B cell (primary cell): ENCODE data around the gene MYL4.

Source experiments
- EZH2 ChIP-seq: IDR thresholded peaks from 2 replicates; pipeline ENCODE4 v1.6.1; 2012; ENCODE audit warnings: borderline replicate concordance, low read depth, mild to moderate bottlenecking, moderate library complexity, low read length; ENCODE audit not compliant: insufficient read depth, poor library complexity, severe bottlenecking
- TF ChIP-seq, protein P1 (sequence below): fragments of 200-600 bp; IDR thresholded peaks from one replicate; pipeline ENCODE4 v1.8.0; 2022; ENCODE audit warnings: antibody characterized with exemption, mild to moderate bottlenecking

DNA sequence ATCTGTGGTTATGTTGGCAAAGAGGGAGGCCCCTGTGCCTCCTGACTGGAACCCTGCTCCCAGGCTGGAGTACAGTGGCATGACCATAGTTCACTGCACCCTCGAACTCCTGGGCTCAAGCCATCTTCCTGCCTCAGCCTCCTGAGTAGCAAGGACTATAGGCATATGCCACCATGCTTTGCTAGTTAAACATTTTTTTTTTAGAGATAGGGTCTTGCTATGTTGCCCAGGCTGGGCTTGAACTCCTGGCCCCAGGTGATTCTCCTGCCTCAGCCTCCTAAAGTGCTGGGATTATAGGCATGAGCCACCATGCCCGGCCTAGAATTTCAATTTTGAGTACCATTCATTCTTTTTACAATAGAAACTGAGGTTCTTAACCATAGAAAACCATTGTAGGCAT, 23.3 kb downstream of the MYL4 start:
- TF ChIP-seq, protein P1, sequence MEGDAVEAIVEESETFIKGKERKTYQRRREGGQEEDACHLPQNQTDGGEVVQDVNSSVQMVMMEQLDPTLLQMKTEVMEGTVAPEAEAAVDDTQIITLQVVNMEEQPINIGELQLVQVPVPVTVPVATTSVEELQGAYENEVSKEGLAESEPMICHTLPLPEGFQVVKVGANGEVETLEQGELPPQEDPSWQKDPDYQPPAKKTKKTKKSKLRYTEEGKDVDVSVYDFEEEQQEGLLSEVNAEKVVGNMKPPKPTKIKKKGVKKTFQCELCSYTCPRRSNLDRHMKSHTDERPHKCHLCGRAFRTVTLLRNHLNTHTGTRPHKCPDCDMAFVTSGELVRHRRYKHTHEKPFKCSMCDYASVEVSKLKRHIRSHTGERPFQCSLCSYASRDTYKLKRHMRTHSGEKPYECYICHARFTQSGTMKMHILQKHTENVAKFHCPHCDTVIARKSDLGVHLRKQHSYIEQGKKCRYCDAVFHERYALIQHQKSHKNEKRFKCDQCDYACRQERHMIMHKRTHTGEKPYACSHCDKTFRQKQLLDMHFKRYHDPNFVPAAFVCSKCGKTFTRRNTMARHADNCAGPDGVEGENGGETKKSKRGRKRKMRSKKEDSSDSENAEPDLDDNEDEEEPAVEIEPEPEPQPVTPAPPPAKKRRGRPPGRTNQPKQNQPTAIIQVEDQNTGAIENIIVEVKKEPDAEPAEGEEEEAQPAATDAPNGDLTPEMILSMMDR, result no peak
- TF ChIP-seq EZH2, result no peak
